Erythroblast (primary cell): Measurements from ENCODE around the gene DPM3.

Experiments used
- GATA1 ChIP-seq: IDR thresholded peaks from 2 replicates; pipeline ENCODE4 v1.6.1; 2011; ENCODE audit warnings: low read depth, mild to moderate bottlenecking, control low read depth, low read length, moderate library complexity
- POLR2A ChIP-seq: IDR thresholded peaks from 2 replicates; pipeline ENCODE4 v1.6.1; 2011; ENCODE audit warnings: mild to moderate bottlenecking, low read length

DNA sequence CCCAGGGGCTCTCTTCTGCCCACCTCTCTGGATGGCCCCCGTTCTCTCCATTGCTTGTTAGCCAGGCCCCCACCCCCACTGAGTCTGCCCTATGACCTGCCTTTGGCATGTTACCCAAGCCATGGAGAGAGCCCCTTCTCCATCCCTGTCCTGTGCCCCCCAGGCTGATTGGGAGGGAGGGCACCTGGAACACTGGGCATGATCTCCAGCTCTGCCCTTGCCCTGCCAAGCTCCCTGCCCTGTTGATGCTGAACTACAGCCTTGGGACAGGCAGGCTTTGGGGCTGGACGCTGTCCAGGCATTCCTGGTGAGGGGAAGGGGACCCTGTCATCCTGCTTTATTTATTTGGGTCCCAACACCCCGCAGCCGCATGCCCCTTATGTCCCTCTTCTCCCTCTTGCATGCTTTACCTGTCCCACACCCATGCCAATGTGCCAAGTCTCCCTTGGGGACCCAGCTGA is 44.0 kb upstream of the DPM3 start:
- TF ChIP-seq POLR2A (no peak), GATA1 (no peak)
